HepG2 (cell line): Measurements from ENCODE around the gene CBFA2T2. TPM values are rescaled to one million over a fixed set of nuclear protein-coding genes. Genes with fewer than 3 reads are reported as not detected.

Source experiments
- ATAC-seq: fragments of 200-7000 bp; cut with Tn5 transposase; 3 replicates; pipeline ENCODE4 v1.9.1; 2020; ENCODE audit warnings: mild to moderate bottlenecking, moderate library complexity
- BruUV-seq: library from RNA; stranded (reverse); fragments of 400-500 nt; replicated peaks from 2 replicates; lab custom pipeline; 2021; lab: Mats Ljungman, UMichigan
- CTCF ChIA-PET: fragments of 300-600 bp; formaldehyde crosslinking; extraction: SDS; loops from one replicate; lab custom pipeline; 2021; ENCODE audit warnings: low total read pairs, inconsistent platforms, low intra/inter-chr PET ratio; lab: Yijun Ruan, JAX
- POLR2A ChIA-PET: fragments of 350-600 bp; sonication (Branson Sonifier 250); formaldehyde crosslinking; loops from one replicate; lab custom pipeline; 2020; ENCODE audit warnings: antibody characterized with exemption, inconsistent platforms; lab: Yijun Ruan, JAX
- DNase-seq: peaks from one replicate; pipeline ENCODE4 v3.0.0-alpha.2; 2015; ENCODE audit warnings: low spot score
- FAIRE-seq: peaks from 3 replicates; lab custom pipeline; 2011; peaks lifted over from hg19 to GRCh38; lab: Jason Lieb, UNC
- H2AFZ ChIP-seq: one replicate; pipeline ENCODE4 v1.6.1; 2011; ENCODE audit warnings: low read length, inconsistent platforms
- H3K27ac ChIP-seq: fragments of 300-600 bp; 3 replicates; pipeline ENCODE4 v1.8.0; 2011; ENCODE audit warnings: mixed run types, mild to moderate bottlenecking, mixed read lengths, low read length, inconsistent platforms; ENCODE audit not compliant: insufficient read depth; ENCODE audit errors: extremely low read length
- H3K27me3 ChIP-seq, 2 experiments: fragments of 200-600 bp in 1 of 2; 2 replicates in 1 of 2; 3 replicates in 1 of 2; pipeline versions ENCODE4 v1.6.0 to v1.8.0; 2011; ENCODE audit warnings: low read length in 2 of 2, mild to moderate bottlenecking in 2 of 2, moderate library complexity in 2 of 2, inconsistent platforms in 1 of 2; ENCODE audit not compliant: insufficient read depth in 2 of 2, control insufficient read depth in 1 of 2
- H3K36me3 ChIP-seq, 2 experiments: fragments of 200-600 bp in 1 of 2; replicated peaks in 1 of 2; 2 replicates in 1 of 2; 3 replicates in 1 of 2; pipeline versions ENCODE4 v1.5.1 to v1.8.0; 2011; ENCODE audit warnings: low read length in 2 of 2, inconsistent platforms in 1 of 2; ENCODE audit not compliant: insufficient read depth in 2 of 2, control insufficient read depth in 1 of 2
- H3K4me1 ChIP-seq: 2 replicates; pipeline ENCODE4 v1.5.1; 2012; ENCODE audit warnings: low read length, inconsistent platforms; ENCODE audit not compliant: insufficient read depth
- H3K4me2 ChIP-seq: 2 replicates; pipeline ENCODE4 v1.6.0; 2011; ENCODE audit warnings: low read depth, low read length, inconsistent platforms
- H3K4me3 ChIP-seq, 3 experiments: fragments of 200-600 bp in 1 of 3; sonication (generic), shearing (Covaris generic) in 1 of 3; replicated peaks in 1 of 3; 2 replicates each; pipeline ENCODE4 v1.5.1; 2011 to 2016; ENCODE audit warnings: low read length in 3 of 3, inconsistent platforms in 2 of 3, low read depth in 2 of 3, mild to moderate bottlenecking in 2 of 3, control low read depth in 1 of 3, mixed read lengths in 1 of 3; ENCODE audit not compliant: insufficient read depth in 1 of 3
- H3K79me2 ChIP-seq: one replicate; pipeline ENCODE4 v1.6.1; 2011; ENCODE audit warnings: low read length, inconsistent platforms; ENCODE audit not compliant: insufficient read depth
- H3K9ac ChIP-seq: 2 replicates; pipeline ENCODE4 v1.6.0; 2011; ENCODE audit warnings: mild to moderate bottlenecking, low read depth, low read length, inconsistent platforms; ENCODE audit not compliant: insufficient read depth
- H3K9me3 ChIP-seq: 2 replicates; pipeline ENCODE4 v1.5.1; 2012; ENCODE audit warnings: mild to moderate bottlenecking, low read length
- H4K20me1 ChIP-seq: 2 replicates; pipeline ENCODE4 v1.6.0; 2011; ENCODE audit warnings: inconsistent platforms, mild to moderate bottlenecking, low read length, moderate library complexity; ENCODE audit not compliant: insufficient read depth
- ADNP ChIP-seq: sonication (generic); formaldehyde crosslinking; IDR thresholded peaks from 2 replicates; pipeline ENCODE4 v1.4.0; 2020; ENCODE audit warnings: missing genetic modification reagents
- AGO1 ChIP-seq: fragments of 200-400 bp; formaldehyde crosslinking; IDR thresholded peaks from 2 replicates; pipeline ENCODE4 v1.6.1; 2017; ENCODE audit warnings: mild to moderate bottlenecking, low read depth, low read length, moderate library complexity; ENCODE audit not compliant: poor library complexity, severe bottlenecking
- FLYWCH1 ChIP-seq: sonication (generic); formaldehyde crosslinking; IDR thresholded peaks from 2 replicates; pipeline ENCODE4 v1.8.1; 2023; ENCODE audit warnings: mild to moderate bottlenecking, missing genetic modification reagents
- FOXM1 ChIP-seq: sonication (generic); formaldehyde crosslinking; IDR thresholded peaks from 2 replicates; pipeline ENCODE4 v1.5.0; 2020; ENCODE audit warnings: missing genetic modification reagents
- FOXO1 ChIP-seq: sonication (generic); formaldehyde crosslinking; IDR thresholded peaks from 2 replicates; pipeline ENCODE4 v1.4.0; 2020; ENCODE audit warnings: missing genetic modification reagents
- HCFC1 ChIP-seq: fragments of 150-350 bp; IDR thresholded peaks from 2 replicates; pipeline ENCODE4 v1.6.1; 2014; ENCODE audit warnings: low read depth, low read length
- KLF12 ChIP-seq: sonication (generic); formaldehyde crosslinking; IDR thresholded peaks from 2 replicates; pipeline ENCODE4 v1.4.0; 2020; ENCODE audit warnings: missing genetic modification reagents, borderline replicate concordance
- MEIS1 ChIP-seq: sonication (generic); formaldehyde crosslinking; IDR thresholded peaks from 2 replicates; pipeline ENCODE4 v1.9.0; 2021; ENCODE audit warnings: mild to moderate bottlenecking, missing genetic modification reagents, moderate library complexity, borderline replicate concordance
- PITX1 ChIP-seq: sonication (generic); formaldehyde crosslinking; IDR thresholded peaks from 2 replicates; pipeline ENCODE4 v1.5.1; 2020; ENCODE audit warnings: mild to moderate bottlenecking, missing genetic modification reagents
- RBM22 ChIP-seq: fragments of 200-400 bp; formaldehyde crosslinking; optimal IDR thresholded peaks from 2 replicates; pipeline ENCODE3; 2017; ENCODE audit warnings: mild to moderate bottlenecking, low read length, moderate library complexity
- THYN1 ChIP-seq: sonication (generic); formaldehyde crosslinking; IDR thresholded peaks from 2 replicates; pipeline ENCODE4 v1.8.1; 2023; ENCODE audit warnings: low read depth, mild to moderate bottlenecking, moderate library complexity, missing genetic modification reagents, borderline replicate concordance
- ZBTB38 ChIP-seq: sonication (generic); formaldehyde crosslinking; IDR thresholded peaks from 2 replicates; pipeline ENCODE4 v1.5.1; 2020; ENCODE audit warnings: mild to moderate bottlenecking, missing genetic modification reagents
- ZBTB42 ChIP-seq: sonication (generic); formaldehyde crosslinking; IDR thresholded peaks from 2 replicates; pipeline ENCODE4 v1.5.0; 2020; ENCODE audit warnings: mild to moderate bottlenecking, missing genetic modification reagents
- ZMAT3 ChIP-seq: sonication (generic); formaldehyde crosslinking; conservative IDR thresholded peaks from 2 replicates; pipeline ENCODE4 v1.7.0; 2021; ENCODE audit warnings: missing genetic modification reagents
- ZMYM3 ChIP-seq: sonication (generic); formaldehyde crosslinking; IDR thresholded peaks from 2 replicates; pipeline ENCODE4 v1.5.1; 2020; ENCODE audit warnings: mild to moderate bottlenecking, missing genetic modification reagents
- ZNF205 ChIP-seq: IDR thresholded peaks from 2 replicates; pipeline ENCODE4 v1.6.1; 2018; ENCODE audit warnings: missing biosample characterization, missing genetic modification reagents
- ZNF33A ChIP-seq: sonication (generic); formaldehyde crosslinking; IDR thresholded peaks from 2 replicates; pipeline ENCODE4 v1.5.1; 2020; ENCODE audit warnings: missing genetic modification reagents, mild to moderate bottlenecking, moderate library complexity, borderline replicate concordance
- ZNF460 ChIP-seq: sonication (generic); formaldehyde crosslinking; IDR thresholded peaks from 2 replicates; pipeline ENCODE4 v1.5.1; 2020; ENCODE audit warnings: missing genetic modification reagents, mild to moderate bottlenecking, borderline replicate concordance
- ZNF772 ChIP-seq: sonication (generic); formaldehyde crosslinking; IDR thresholded peaks from 2 replicates; pipeline ENCODE4 v1.5.0; 2020; ENCODE audit warnings: mild to moderate bottlenecking, missing genetic modification reagents
- WGBS: methylation state at CpG from one replicate; pipeline ENCODE4 v1.1.6; 2017; ENCODE audit warnings: low lambda C conversion rate; 5-methylcytosine and 5-hydroxymethylcytosine counted together
- in situ Hi-C: cut with HindIII; loops from 2 replicates; pipeline ENCODE4 v1.10.0; 2017; ENCODE audit warnings: low pct_unique_long_range_greater_than_20kb; ENCODE audit not compliant: extremely low pct_ligation_motif_present
- intact Hi-C: fragments of 100-400 bp; cut with micrococcal nuclease; formaldehyde crosslinking; loops from one replicate; pipeline ENCODE4 v1.10.0; 2022; ENCODE audit not compliant: unreplicated experiment
- polyA plus RNA-seq, 8 experiments: library from polyadenylated mRNA; depleted of rRNA in 3 of 8; stranded (reverse) in 7 of 8; unstranded in 1 of 8; fragments of >200 nt; fragmentation: Illumina TruSeq in 4 of 8; extraction: Trizol in 4 of 8; gene quantifications; 2 replicates each; pipeline versions ENCODE4 v1.2.1 to v1.2.3, GENCODE V29; 2011 to 2016; ENCODE audit warnings: low read depth in 4 of 8, missing spikeins in 1 of 8, mixed read lengths in 1 of 8; ENCODE audit not compliant: insufficient read depth in 1 of 8
- total RNA-seq, 5 experiments: library from RNA; depleted of rRNA; stranded (reverse); fragments of >200 nt; fragmentation: Illumina TruSeq; extraction: Trizol; gene quantifications; 2 replicates each; pipeline ENCODE4 v1.2.3, GENCODE V29; 2016; ENCODE audit warnings: low read depth in 1 of 5
- TF ChIP-seq, protein P1 (sequence below): sonication (generic); formaldehyde crosslinking; IDR thresholded peaks from 2 replicates; pipeline ENCODE4 v1.4.0; 2020; ENCODE audit warnings: missing genetic modification reagents
- TF ChIP-seq, protein P2 (sequence below): sonication (generic); formaldehyde crosslinking; IDR thresholded peaks from 2 replicates; pipeline ENCODE4 v1.5.0; 2020; ENCODE audit warnings: mild to moderate bottlenecking, missing genetic modification reagents

The CBFA2T2 gene
- total and polyA plus RNA-seq, 2 of the 13 experiments (the other 11 are each of a cell fraction or from before 2014, with no cell fraction given), result 6.3 to 21.2 TPM

DNA sequence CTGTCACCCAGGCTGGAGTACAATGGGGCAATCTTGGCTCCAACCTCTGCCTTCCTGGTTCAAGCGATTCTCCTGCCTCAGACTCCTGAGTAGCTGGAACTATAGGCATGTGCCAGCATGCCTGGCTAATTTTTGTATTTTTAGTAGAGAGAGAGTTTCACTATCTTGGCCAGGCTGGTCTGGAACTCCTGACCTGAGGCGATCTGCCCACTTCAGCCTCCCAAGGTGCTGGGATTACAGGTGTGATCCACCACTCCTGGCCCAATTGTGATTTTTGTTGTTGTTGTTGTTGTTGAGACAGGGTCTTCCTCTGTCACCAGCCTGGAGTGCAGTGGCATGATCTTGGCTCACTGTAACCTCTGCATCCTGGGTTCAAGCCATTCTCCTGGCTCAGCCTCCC, 69.3 kb downstream of the CBFA2T2 start:
- Histone ChIP-seq H4K20me1 (no peaks in the 10 kb centered on the region), H3K27me3 (no peaks in the 10 kb centered on the region), H3K4me1 (peaks cover 81% of the 10 kb centered on the region), H3K27ac (peak overlapping the region; percentile 42), H3K79me2 (peaks cover 22% of the 10 kb centered on the region), H3K36me3 (no peaks in the 10 kb centered on the region; a peak in 1 of 5 replicates), H3K4me3 (no peak overlapping the region), H3K4me2 (no peak overlapping the region), H3K9ac (no peak overlapping the region), H3K9me3 (no peaks in the 10 kb centered on the region), H2AFZ (no peak overlapping the region)
- intact Hi-C loops (no loop called here), in situ Hi-C loops (no loop called here)
- POLR2A ChIA-PET, result interaction anchor here (1.1 to 1.9 kb wide), 2 partner anchors 69 kb away, joined by 4 to 6 read pairs; partner anchors contain the start of gene CBFA2T2
- FAIRE-seq (no peak), ATAC-seq (no peak), DNase-seq (no peak)
- CTCF ChIA-PET, result no interaction called here
- WGBS, result 95% methylated on average over 2 of the region's 2 CpGs
- BruUV-seq, result no TSS peak
- TF ChIP-seq ZNF772 (no peak), ZMYM3 (peak; percentile 69; the same call in 1 of the 2 replicates), FOXO1 (CRISPR knock-in tag) (no peak), ZMAT3 (no peak), PITX1 (CRISPR knock-in tag) (no peak), MEIS1 (CRISPR knock-in tag) (no peak), HCFC1 (no peak), ZNF33A (CRISPR knock-in tag) (no peak), ADNP (CRISPR knock-in tag) (0 out of 2 replicates have a peak, but pooled peaks have one; percentile 23), RBM22 (no peak), ZNF205 (CRISPR knock-in tag) (no peak), THYN1 (CRISPR knock-in tag) (no peak), FOXM1 (CRISPR knock-in tag) (no peak), FLYWCH1 (CRISPR knock-in tag) (0 out of 2 replicates have a peak, but pooled peaks have one; percentile 48), ZBTB38 (CRISPR knock-in tag) (0 out of 2 replicates have a peak, but pooled peaks have one; percentile 20), ZNF460 (CRISPR knock-in tag) (0 out of 2 replicates have a peak, but pooled peaks have one; percentile 84), AGO1 (no peak), KLF12 (CRISPR knock-in tag) (peak; percentile 33; the same call in 1 of the 2 replicates), ZBTB42 (CRISPR knock-in tag) (0 out of 2 replicates have a peak, but pooled peaks have one; percentile 50)
- TF ChIP-seq, protein P1, sequence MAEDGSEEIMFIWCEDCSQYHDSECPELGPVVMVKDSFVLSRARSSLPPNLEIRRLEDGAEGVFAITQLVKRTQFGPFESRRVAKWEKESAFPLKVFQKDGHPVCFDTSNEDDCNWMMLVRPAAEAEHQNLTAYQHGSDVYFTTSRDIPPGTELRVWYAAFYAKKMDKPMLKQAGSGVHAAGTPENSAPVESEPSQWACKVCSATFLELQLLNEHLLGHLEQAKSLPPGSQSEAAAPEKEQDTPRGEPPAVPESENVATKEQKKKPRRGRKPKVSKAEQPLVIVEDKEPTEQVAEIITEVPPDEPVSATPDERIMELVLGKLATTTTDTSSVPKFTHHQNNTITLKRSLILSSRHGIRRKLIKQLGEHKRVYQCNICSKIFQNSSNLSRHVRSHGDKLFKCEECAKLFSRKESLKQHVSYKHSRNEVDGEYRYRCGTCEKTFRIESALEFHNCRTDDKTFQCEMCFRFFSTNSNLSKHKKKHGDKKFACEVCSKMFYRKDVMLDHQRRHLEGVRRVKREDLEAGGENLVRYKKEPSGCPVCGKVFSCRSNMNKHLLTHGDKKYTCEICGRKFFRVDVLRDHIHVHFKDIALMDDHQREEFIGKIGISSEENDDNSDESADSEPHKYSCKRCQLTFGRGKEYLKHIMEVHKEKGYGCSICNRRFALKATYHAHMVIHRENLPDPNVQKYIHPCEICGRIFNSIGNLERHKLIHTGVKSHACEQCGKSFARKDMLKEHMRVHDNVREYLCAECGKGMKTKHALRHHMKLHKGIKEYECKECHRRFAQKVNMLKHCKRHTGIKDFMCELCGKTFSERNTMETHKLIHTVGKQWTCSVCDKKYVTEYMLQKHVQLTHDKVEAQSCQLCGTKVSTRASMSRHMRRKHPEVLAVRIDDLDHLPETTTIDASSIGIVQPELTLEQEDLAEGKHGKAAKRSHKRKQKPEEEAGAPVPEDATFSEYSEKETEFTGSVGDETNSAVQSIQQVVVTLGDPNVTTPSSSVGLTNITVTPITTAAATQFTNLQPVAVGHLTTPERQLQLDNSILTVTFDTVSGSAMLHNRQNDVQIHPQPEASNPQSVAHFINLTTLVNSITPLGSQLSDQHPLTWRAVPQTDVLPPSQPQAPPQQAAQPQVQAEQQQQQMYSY (CRISPR knock-in tag), result no peak
- TF ChIP-seq, protein P2, sequence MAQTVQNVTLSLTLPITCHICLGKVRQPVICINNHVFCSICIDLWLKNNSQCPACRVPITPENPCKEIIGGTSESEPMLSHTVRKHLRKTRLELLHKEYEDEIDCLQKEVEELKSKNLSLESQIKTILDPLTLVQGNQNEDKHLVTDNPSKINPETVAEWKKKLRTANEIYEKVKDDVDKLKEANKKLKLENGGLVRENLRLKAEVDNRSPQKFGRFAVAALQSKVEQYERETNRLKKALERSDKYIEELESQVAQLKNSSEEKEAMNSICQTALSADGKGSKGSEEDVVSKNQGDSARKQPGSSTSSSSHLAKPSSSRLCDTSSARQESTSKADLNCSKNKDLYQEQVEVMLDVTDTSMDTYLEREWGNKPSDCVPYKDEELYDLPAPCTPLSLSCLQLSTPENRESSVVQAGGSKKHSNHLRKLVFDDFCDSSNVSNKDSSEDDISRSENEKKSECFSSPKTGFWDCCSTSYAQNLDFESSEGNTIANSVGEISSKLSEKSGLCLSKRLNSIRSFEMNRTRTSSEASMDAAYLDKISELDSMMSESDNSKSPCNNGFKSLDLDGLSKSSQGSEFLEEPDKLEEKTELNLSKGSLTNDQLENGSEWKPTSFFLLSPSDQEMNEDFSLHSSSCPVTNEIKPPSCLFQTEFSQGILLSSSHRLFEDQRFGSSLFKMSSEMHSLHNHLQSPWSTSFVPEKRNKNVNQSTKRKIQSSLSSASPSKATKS, result no peak
